Measurements from ENCODE around the gene SLC2A5.

The SLC2A5 gene

GRCh38 chr1:9088807-9089206, 19.4 kb upstream of the SLC2A5 start:
- no peak for DNase-seq

GRCh38 chr1:9087411-9088125, 18.1 kb upstream of the SLC2A5 start:
- DNase-seq = no peak

DNA sequence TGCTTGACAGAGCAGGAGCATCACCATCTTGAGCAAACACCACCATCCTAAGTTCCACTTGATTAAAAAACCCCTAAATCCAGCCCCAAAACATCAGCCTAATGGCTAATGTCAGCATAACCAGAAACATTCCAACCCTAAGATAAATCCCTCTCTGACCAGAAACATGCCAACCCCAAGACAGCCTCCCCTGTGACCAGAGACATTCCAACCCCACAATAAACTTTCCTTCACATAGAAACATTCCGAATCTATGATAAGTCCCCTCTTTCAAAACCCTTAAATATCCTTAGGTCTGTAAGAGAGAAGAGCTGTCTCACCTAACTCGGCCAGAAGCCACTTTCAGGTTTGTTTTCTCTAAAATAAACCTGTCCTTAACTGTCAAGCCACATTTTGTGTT, 17.4 kb upstream of the SLC2A5 start:
- DNase-seq = no peak

DNA sequence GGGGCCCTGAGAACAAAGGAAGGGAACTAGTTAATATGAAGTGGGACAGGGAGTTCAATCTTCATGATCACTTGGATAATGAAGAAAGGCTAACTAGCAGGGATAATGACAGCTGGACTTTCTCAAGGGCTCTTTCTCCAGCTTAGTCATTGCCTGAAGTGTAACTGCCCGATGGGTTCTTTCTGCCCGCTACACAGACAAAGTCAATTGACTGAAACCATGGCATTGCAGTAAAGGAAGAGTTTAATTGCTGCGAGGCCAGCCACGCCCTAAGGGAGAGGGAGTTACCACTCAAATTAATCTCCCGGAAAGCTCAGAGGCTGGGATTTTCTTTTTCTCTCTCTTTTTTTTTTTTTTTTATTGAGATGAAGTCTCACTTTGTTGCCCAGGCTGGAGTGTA, 16.6 kb upstream of the SLC2A5 start:
- DNase-seq = no peak

- no peak for DNase-seq
Measured at GRCh38 chr1:9085306-9085940, 16.0 kb upstream of the SLC2A5 start.

- DNase-seq = no peak
Measured at GRCh38 chr1:9084906-9085305, 15.5 kb upstream of the SLC2A5 start.

GRCh38 chr1:9081473-9081872, 12.0 kb upstream of the SLC2A5 start:
- DNase-seq = no peak

DNA sequence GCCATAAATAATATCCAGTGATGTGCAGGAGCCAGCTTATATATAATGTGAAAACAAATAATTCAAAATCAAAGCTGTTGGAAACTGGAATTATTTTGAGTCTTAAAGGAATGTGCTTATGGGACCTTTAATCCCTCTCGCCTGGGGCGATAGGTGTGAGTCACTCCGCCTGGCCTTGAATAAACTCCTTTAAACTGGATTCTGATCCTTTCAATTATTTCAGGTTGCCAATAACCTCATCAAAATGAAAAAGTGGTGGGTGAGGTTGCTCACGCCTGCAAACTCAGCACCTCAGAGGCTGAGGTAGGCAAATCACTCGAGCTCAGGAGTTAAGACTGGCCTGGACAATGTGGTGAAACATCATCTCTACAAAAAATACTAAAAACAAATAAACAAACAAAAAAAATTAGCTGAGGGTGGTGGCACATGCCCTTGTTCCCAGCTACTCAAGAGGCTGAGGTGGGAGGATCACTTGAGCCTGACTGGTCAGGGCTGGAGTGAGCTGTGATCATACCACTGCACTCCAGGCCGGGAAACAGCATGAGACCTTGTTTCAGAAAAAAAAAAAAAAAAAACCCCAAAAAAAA, 11.4 kb upstream of the SLC2A5 start:
- no peak for DNase-seq

DNA sequence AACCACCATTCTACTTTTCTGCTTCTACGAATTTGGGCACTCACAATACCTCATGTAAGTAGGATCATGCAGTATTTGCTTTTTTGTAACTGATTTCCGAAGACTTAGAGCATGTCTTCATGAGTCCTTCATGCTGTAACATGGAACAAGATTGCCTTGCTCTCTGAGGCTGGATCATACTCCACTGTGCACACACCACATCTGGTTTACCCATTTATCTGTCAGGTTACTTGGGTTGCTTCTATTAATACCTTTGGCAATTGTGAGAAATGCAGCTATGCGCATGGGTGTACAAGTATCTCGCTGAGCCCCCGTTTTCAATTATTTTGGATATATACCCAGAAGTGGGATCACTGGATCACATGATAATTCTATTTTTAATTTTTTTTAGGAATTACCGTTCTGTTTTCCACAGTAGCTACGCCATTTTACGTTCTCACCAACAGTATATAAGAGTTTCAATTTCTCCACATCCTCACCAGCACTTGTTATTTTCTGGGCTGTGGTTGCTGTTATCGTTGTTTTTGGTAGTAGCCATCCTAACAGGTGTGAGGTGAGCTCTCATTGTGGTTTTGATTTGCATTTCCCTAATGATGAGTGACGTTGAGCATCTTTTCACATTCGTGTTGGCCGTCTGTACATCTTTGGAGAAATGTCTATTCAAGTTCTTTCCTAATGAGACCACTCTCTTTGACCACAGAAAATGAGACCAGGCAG, 10.7 kb upstream of the SLC2A5 start:
- no peak for DNase-seq

GRCh38 chr1:9078752-9079500, 9.5 kb upstream of the SLC2A5 start:
- DNase-seq = no peak

GRCh38 chr1:9078015-9078751, 8.7 kb upstream of the SLC2A5 start:
- no peak for DNase-seq

GRCh38 chr1:9075022-9075421, 5.6 kb upstream of the SLC2A5 start:
- no peak for DNase-seq

- no peak for DNase-seq
Measured at GRCh38 chr1:9073143-9073542, 3.7 kb upstream of the SLC2A5 start.

DNA sequence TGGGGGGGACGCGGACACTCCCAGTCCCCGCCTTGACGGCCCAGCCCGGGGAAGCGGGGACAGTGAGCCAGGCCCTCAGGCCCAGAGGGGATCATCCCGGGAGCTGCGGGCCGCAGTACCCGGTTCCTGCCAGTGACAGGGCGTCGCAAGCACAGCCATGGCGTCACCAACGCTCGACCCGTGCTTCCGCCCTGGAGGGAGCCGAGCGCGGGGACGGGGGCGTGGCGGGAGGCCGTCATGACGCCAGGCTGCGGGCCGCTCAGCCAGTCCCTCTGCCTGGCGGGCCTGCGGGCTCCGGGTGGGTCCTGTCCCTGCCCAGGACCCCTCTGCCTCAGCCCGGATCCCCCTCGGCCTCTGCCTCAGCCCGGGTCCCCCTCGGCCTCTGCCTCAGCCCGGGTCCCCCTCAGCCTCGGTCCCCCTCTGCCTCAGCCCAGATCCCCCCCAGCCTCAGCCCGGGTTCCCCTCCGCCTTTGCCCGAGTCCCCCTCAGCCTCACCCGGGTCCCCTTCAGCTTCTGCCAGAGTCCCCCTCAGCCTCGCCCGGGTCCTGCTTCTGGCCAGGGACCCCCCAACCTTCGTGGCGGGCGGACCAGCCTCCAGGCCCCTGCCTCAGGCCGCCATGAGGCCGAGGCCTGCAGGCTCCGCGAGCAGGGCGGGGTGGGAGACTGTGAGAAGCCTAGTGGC, 2.3 kb upstream of the SLC2A5 start:
- DNase-seq = no peak

GRCh38 chr1:9070486-9070885, 1.1 kb upstream of the SLC2A5 start:
- DNase-seq = no peak

DNA sequence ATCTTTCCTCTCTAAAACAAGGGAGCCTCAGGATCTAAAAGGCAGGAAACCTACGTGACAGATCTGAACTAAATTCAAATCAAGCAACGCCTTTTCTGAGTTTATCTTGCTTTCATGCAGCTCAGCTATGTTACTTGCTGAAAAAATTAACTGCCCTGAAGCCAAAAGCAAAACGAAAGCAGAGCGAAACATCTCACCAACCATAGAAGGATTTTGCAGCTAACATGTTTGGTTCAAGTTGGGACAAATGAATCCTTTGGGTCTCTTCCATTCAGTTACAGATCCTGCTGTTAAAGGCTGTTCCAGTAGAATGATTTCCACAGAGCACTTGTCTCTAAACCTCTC, 482 bp downstream of the SLC2A5 start:
- no peak for DNase-seq

GRCh38 chr1:9066945-9067807, 2.3 kb downstream of the SLC2A5 start:
- DNase-seq = no peak

GRCh38 chr1:9065213-9065751, 4.2 kb downstream of the SLC2A5 start:
- DNase-seq = no peak

- no peak for DNase-seq
Measured at GRCh38 chr1:9062846-9063245, 6.6 kb downstream of the SLC2A5 start.

- DNase-seq = no peak
Measured at GRCh38 chr1:9062021-9062471, 7.4 kb downstream of the SLC2A5 start.

All from activated gamma-delta T cell (primary cell).